ENCODE measurements around the gene SLC37A2.

SLC37A2 gene

GRCh38 chr11:125079151-125079877 lies 16.2 kb downstream of the SLC37A2 start:
- no peak for TF ChIP-seq FOXM1 (IDR thresholded peaks at IDR 0.05; ENCODE audit: borderline replicate concordance, low read depth)
- no peak for TF ChIP-seq USF1 (IDR thresholded peaks at IDR 0.05)
- no peak for TF ChIP-seq TEAD4 (IDR thresholded peaks at IDR 0.05)
- TF ChIP-seq RAD21 (IDR thresholded peaks at IDR 0.05; ENCODE audit: low read depth): no peak
- TF ChIP-seq ZBTB7A (IDR thresholded peaks at IDR 0.05; ENCODE audit: low read depth): no peak
- no peak for TF ChIP-seq MAX (IDR thresholded peaks at IDR 0.05)

GRCh38 chr11:125079878-125080530 lies 16.9 kb downstream of the SLC37A2 start:
- TF ChIP-seq NFIC (IDR thresholded peaks at IDR 0.05) (no peak), MAX (IDR thresholded peaks at IDR 0.05) (no peak), TCF12 (IDR thresholded peaks at IDR 0.05; ENCODE audit: low read depth) (no peak), TAF1 (IDR thresholded peaks at IDR 0.05; ENCODE audit: low read depth) (no peak), RAD21 (IDR thresholded peaks at IDR 0.05; ENCODE audit: low read depth) (no peak), REST (IDR thresholded peaks at IDR 0.05; ENCODE audit: low read depth) (no peak), EGR1 (IDR thresholded peaks at IDR 0.05) (no peak), ZBTB7A (IDR thresholded peaks at IDR 0.05; ENCODE audit: low read depth) (no peak), FOXM1 (IDR thresholded peaks at IDR 0.05; ENCODE audit: borderline replicate concordance, low read depth) (no peak), YY1 (IDR thresholded peaks at IDR 0.05; ENCODE audit: low read depth) (no peak), CREB1 (IDR thresholded peaks at IDR 0.05; ENCODE audit: low read depth) (no peak), CEBPB (IDR thresholded peaks at IDR 0.05) (no peak), USF1 (IDR thresholded peaks at IDR 0.05) (no peak), TEAD4 (IDR thresholded peaks at IDR 0.05) (no peak)

GRCh38 chr11:125080531-125080911 lies 17.4 kb downstream of the SLC37A2 start:
- TF ChIP-seq MAX (IDR thresholded peaks at IDR 0.05) (no peak), EGR1 (IDR thresholded peaks at IDR 0.05) (no peak), TAF1 (IDR thresholded peaks at IDR 0.05; ENCODE audit: low read depth) (no peak), REST (IDR thresholded peaks at IDR 0.05; ENCODE audit: low read depth) (no peak), USF1 (IDR thresholded peaks at IDR 0.05) (no peak), RAD21 (IDR thresholded peaks at IDR 0.05; ENCODE audit: low read depth) (no peak), TEAD4 (IDR thresholded peaks at IDR 0.05) (no peak), CEBPB (IDR thresholded peaks at IDR 0.05) (no peak), FOXM1 (IDR thresholded peaks at IDR 0.05; ENCODE audit: borderline replicate concordance, low read depth) (no peak), NFIC (IDR thresholded peaks at IDR 0.05) (no peak), TCF12 (IDR thresholded peaks at IDR 0.05; ENCODE audit: low read depth) (no peak), CREB1 (IDR thresholded peaks at IDR 0.05; ENCODE audit: low read depth) (no peak), ZBTB7A (IDR thresholded peaks at IDR 0.05; ENCODE audit: low read depth) (no peak), EP300 (IDR thresholded peaks at IDR 0.05; ENCODE audit: borderline replicate concordance) (no peak), YY1 (IDR thresholded peaks at IDR 0.05; ENCODE audit: low read depth) (no peak)

- TF ChIP-seq CREB1 (IDR thresholded peaks at IDR 0.05; ENCODE audit: low read depth) (no peak), NFIC (IDR thresholded peaks at IDR 0.05) (no peak), EGR1 (IDR thresholded peaks at IDR 0.05) (no peak), ZBTB7A (IDR thresholded peaks at IDR 0.05; ENCODE audit: low read depth) (no peak), TEAD4 (IDR thresholded peaks at IDR 0.05) (no peak), YY1 (IDR thresholded peaks at IDR 0.05; ENCODE audit: low read depth) (no peak), FOXM1 (IDR thresholded peaks at IDR 0.05; ENCODE audit: borderline replicate concordance, low read depth) (no peak), EP300 (IDR thresholded peaks at IDR 0.05; ENCODE audit: borderline replicate concordance) (no peak), USF1 (IDR thresholded peaks at IDR 0.05) (no peak), TCF12 (IDR thresholded peaks at IDR 0.05; ENCODE audit: low read depth) (no peak), RAD21 (IDR thresholded peaks at IDR 0.05; ENCODE audit: low read depth) (no peak), REST (IDR thresholded peaks at IDR 0.05; ENCODE audit: low read depth) (no peak), MAX (IDR thresholded peaks at IDR 0.05) (no peak), TAF1 (IDR thresholded peaks at IDR 0.05; ENCODE audit: low read depth) (no peak), CEBPB (IDR thresholded peaks at IDR 0.05) (no peak)
Measured at GRCh38 chr11:125081098-125081798, 18.1 kb downstream of the SLC37A2 start.

Measured in Ishikawa (cell line).